Measurements from ENCODE around the gene UBAP2L. TPM values are rescaled to one million over a fixed set of nuclear protein-coding genes. Genes with fewer than 3 reads are reported as not detected.

UBAP2L gene
- total and polyA plus RNA-seq, 2 experiments from 2014 or later, result 98.5 to 157 TPM

DNA sequence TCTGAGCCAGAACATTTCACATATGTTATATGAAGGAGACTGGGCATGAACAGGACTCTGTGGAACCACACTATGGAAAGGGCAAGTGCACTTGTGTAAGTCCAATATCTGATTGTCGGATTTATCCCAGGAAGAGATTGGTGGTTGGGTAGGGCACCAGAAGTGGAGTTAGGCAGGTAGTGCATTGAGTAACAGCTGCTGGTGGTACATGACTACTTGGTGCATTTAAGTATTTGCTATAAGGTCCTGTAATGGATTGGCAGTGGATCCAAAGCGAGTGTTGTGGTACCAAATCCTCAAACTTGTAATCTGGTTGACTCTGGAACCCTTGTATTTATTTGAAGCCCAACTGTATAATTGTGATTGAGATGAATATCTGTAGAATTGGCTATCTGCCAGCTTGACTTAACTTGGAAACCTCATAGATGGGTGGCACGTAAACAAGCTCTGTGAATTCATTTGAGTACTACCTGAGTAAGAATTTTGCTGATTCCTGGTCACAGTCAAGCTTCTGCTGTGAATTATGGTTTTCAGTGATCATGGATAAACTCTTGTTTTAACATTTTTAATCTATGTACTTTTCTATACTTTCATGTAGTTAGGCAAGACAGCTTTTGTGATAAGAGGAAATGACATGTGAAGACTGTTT lies 21.1 kb downstream of the UBAP2L start:
- DNase-seq (ENCODE audit: low spot score) (no peak), ATAC-seq (no peak)
- TF ChIP-seq, protein P1, sequence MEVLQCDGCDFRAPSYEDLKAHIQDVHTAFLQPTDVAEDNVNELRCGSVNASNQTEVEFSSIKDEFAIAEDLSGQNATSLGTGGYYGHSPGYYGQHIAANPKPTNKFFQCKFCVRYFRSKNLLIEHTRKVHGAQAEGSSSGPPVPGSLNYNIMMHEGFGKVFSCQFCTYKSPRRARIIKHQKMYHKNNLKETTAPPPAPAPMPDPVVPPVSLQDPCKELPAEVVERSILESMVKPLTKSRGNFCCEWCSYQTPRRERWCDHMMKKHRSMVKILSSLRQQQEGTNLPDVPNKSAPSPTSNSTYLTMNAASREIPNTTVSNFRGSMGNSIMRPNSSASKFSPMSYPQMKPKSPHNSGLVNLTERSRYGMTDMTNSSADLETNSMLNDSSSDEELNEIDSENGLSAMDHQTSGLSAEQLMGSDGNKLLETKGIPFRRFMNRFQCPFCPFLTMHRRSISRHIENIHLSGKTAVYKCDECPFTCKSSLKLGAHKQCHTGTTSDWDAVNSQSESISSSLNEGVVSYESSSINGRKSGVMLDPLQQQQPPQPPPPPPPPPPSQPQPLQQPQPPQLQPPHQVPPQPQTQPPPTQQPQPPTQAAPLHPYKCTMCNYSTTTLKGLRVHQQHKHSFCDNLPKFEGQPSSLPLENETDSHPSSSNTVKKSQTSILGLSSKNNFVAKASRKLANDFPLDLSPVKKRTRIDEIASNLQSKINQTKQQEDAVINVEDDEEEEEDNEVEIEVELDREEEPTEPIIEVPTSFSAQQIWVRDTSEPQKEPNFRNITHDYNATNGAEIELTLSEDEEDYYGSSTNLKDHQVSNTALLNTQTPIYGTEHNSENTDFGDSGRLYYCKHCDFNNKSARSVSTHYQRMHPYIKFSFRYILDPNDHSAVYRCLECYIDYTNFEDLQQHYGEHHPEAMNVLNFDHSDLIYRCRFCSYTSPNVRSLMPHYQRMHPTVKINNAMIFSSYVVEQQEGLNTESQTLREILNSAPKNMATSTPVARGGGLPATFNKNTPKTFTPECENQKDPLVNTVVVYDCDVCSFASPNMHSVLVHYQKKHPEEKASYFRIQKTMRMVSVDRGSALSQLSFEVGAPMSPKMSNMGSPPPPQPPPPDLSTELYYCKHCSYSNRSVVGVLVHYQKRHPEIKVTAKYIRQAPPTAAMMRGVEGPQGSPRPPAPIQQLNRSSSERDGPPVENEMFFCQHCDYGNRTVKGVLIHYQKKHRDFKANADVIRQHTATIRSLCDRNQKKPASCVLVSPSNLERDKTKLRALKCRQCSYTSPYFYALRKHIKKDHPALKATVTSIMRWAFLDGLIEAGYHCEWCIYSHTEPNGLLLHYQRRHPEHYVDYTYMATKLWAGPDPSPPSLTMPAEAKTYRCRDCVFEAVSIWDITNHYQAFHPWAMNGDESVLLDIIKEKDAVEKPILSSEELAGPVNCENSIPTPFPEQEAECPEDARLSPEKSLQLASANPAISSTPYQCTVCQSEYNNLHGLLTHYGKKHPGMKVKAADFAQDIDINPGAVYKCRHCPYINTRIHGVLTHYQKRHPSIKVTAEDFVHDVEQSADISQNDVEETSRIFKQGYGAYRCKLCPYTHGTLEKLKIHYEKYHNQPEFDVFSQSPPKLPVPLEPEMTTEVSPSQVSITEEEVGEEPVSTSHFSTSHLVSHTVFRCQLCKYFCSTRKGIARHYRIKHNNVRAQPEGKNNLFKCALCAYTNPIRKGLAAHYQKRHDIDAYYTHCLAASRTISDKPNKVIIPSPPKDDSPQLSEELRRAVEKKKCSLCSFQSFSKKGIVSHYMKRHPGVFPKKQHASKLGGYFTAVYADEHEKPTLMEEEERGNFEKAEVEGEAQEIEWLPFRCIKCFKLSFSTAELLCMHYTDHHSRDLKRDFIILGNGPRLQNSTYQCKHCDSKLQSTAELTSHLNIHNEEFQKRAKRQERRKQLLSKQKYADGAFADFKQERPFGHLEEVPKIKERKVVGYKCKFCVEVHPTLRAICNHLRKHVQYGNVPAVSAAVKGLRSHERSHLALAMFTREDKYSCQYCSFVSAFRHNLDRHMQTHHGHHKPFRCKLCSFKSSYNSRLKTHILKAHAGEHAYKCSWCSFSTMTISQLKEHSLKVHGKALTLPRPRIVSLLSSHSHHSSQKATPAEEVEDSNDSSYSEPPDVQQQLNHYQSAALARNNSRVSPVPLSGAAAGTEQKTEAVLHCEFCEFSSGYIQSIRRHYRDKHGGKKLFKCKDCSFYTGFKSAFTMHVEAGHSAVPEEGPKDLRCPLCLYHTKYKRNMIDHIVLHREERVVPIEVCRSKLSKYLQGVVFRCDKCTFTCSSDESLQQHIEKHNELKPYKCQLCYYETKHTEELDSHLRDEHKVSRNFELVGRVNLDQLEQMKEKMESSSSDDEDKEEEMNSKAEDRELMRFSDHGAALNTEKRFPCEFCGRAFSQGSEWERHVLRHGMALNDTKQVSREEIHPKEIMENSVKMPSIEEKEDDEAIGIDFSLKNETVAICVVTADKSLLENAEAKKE (CRISPR knock-in tag; IDR thresholded peaks at IDR 0.05), result no peak
- TF ChIP-seq POLR2AphosphoS5 (IDR thresholded peaks at IDR 0.05; ENCODE audit: low read depth) (no peak), STAT1 (IDR thresholded peaks at IDR 0.05; ENCODE audit: unreplicated experiment) (no peak), CREB1 (CRISPR knock-in tag; IDR thresholded peaks at IDR 0.05; ENCODE audit: low read depth) (no peak), ZNF331 (CRISPR knock-in tag; IDR thresholded peaks at IDR 0.05; ENCODE audit: low read depth) (no peak), EZH2phosphoT487 (IDR thresholded peaks at IDR 0.05; ENCODE audit: unreplicated experiment) (no peak), ZNF114 (CRISPR knock-in tag; IDR thresholded peaks at IDR 0.05) (no peak)
- TF ChIP-seq, protein P2, sequence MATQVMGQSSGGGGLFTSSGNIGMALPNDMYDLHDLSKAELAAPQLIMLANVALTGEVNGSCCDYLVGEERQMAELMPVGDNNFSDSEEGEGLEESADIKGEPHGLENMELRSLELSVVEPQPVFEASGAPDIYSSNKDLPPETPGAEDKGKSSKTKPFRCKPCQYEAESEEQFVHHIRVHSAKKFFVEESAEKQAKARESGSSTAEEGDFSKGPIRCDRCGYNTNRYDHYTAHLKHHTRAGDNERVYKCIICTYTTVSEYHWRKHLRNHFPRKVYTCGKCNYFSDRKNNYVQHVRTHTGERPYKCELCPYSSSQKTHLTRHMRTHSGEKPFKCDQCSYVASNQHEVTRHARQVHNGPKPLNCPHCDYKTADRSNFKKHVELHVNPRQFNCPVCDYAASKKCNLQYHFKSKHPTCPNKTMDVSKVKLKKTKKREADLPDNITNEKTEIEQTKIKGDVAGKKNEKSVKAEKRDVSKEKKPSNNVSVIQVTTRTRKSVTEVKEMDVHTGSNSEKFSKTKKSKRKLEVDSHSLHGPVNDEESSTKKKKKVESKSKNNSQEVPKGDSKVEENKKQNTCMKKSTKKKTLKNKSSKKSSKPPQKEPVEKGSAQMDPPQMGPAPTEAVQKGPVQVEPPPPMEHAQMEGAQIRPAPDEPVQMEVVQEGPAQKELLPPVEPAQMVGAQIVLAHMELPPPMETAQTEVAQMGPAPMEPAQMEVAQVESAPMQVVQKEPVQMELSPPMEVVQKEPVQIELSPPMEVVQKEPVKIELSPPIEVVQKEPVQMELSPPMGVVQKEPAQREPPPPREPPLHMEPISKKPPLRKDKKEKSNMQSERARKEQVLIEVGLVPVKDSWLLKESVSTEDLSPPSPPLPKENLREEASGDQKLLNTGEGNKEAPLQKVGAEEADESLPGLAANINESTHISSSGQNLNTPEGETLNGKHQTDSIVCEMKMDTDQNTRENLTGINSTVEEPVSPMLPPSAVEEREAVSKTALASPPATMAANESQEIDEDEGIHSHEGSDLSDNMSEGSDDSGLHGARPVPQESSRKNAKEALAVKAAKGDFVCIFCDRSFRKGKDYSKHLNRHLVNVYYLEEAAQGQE (IDR thresholded peaks at IDR 0.05; ENCODE audit: unreplicated experiment), result no peak
- TF ChIP-seq, protein P3, sequence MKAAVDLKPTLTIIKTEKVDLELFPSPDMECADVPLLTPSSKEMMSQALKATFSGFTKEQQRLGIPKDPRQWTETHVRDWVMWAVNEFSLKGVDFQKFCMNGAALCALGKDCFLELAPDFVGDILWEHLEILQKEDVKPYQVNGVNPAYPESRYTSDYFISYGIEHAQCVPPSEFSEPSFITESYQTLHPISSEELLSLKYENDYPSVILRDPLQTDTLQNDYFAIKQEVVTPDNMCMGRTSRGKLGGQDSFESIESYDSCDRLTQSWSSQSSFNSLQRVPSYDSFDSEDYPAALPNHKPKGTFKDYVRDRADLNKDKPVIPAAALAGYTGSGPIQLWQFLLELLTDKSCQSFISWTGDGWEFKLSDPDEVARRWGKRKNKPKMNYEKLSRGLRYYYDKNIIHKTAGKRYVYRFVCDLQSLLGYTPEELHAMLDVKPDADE (IDR thresholded peaks at IDR 0.05), result no peak
- TF ChIP-seq, protein P4, sequence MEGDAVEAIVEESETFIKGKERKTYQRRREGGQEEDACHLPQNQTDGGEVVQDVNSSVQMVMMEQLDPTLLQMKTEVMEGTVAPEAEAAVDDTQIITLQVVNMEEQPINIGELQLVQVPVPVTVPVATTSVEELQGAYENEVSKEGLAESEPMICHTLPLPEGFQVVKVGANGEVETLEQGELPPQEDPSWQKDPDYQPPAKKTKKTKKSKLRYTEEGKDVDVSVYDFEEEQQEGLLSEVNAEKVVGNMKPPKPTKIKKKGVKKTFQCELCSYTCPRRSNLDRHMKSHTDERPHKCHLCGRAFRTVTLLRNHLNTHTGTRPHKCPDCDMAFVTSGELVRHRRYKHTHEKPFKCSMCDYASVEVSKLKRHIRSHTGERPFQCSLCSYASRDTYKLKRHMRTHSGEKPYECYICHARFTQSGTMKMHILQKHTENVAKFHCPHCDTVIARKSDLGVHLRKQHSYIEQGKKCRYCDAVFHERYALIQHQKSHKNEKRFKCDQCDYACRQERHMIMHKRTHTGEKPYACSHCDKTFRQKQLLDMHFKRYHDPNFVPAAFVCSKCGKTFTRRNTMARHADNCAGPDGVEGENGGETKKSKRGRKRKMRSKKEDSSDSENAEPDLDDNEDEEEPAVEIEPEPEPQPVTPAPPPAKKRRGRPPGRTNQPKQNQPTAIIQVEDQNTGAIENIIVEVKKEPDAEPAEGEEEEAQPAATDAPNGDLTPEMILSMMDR (conservative IDR thresholded peaks at IDR 0.05; ENCODE audit: low read depth in 2 of 2), result no peak
- Mint-ChIP-seq H3K4me3 (no peak overlapping the region), H3K27ac (no peak overlapping the region), H3K27me3 (ENCODE audit: insufficient read depth, low read depth, poor library complexity) (peaks cover 4% of the 10 kb centered on the region), H3K9me3 (no peaks in the 10 kb centered on the region), H3K36me3 (ENCODE audit: low read depth) (peaks cover 96% of the 10 kb centered on the region), H3K4me1 (no peaks in the 10 kb centered on the region)
- peaks cover 14% of the 10 kb centered on the region for H3F3A ChIP-seq (replicated peaks; ENCODE audit: low read depth)
- peaks cover 76% of the 10 kb centered on the region for H4K20me1 ChIP-seq (replicated peaks; ENCODE audit: insufficient read depth)
- no peaks in the 10 kb centered on the region for H3K4me1 ChIP-seq (ENCODE audit: insufficient read depth)
- H3K79me2 ChIP-seq (replicated peaks; ENCODE audit: insufficient read depth), result peaks cover 62% of the 10 kb centered on the region
- peaks cover 89% of the 10 kb centered on the region for H3K36me3 ChIP-seq (ENCODE audit: insufficient read depth)
- H3K4me3 ChIP-seq, result no peak overlapping the region
- H3K27ac ChIP-seq (ENCODE audit: low read depth), result no peak overlapping the region
- no peaks in the 10 kb centered on the region for H3K27me3 ChIP-seq (ENCODE audit: insufficient read depth)
- H3K4me2 ChIP-seq, result no peak overlapping the region
- H3K9me2 ChIP-seq (ENCODE audit: insufficient read depth), result no peaks in the 10 kb centered on the region
- no peak overlapping the region for H2AFZ ChIP-seq

All from GM23338 (cell line).